Hepatocyte (in vitro differentiated cells): ENCODE data around the gene FOS. TPM values are rescaled to one million over a fixed set of nuclear protein-coding genes. Genes with fewer than 3 reads are reported as not detected.

Experiments
- DNase-seq: peaks from one replicate; pipeline ENCODE4 v3.0.0-alpha.2; 2016; ENCODE audit warnings: low spot score
- H2AFZ ChIP-seq: fragments of 200-600 bp; sonication (generic); 2 replicates; pipeline ENCODE4 v1.6.0; 2016; ENCODE audit warnings: antibody characterized with exemption, mild to moderate bottlenecking
- H3K27ac ChIP-seq: fragments of 200-600 bp; sonication (generic); 2 replicates; pipeline ENCODE4 v1.5.1; 2016; ENCODE audit warnings: mild to moderate bottlenecking
- H3K27me3 ChIP-seq: fragments of 200-600 bp; sonication (generic); 2 replicates; pipeline ENCODE4 v1.6.1; 2016
- H3K36me3 ChIP-seq: fragments of 200-600 bp; sonication (generic); replicated peaks from 2 replicates; pipeline ENCODE4 v1.5.1; 2016; ENCODE audit warnings: low read depth; ENCODE audit not compliant: insufficient read depth
- H3K4me1 ChIP-seq: fragments of 200-600 bp; sonication (generic); 2 replicates; pipeline ENCODE4 v1.5.1; 2016; ENCODE audit warnings: mild to moderate bottlenecking, moderate library complexity; ENCODE audit not compliant: insufficient read depth
- H3K4me2 ChIP-seq: fragments of 200-600 bp; sonication (generic); 2 replicates; pipeline ENCODE4 v1.6.0; 2016
- H3K4me3 ChIP-seq: fragments of 200-600 bp; sonication (generic); 2 replicates; pipeline ENCODE4 v1.5.1; 2016; ENCODE audit warnings: mild to moderate bottlenecking
- H3K79me2 ChIP-seq: fragments of 200-600 bp; sonication (generic); 2 replicates; pipeline ENCODE4 v1.6.0; 2017; ENCODE audit warnings: mild to moderate bottlenecking
- H3K9me2 ChIP-seq: fragments of 200-600 bp; sonication (generic); replicated peaks from 2 replicates; pipeline ENCODE4 v1.6.0; 2017; ENCODE audit warnings: mild to moderate bottlenecking; ENCODE audit not compliant: insufficient read depth
- H3K9me3 ChIP-seq: fragments of 200-600 bp; sonication (generic); 2 replicates; pipeline ENCODE4 v1.5.1; 2016; ENCODE audit warnings: low read depth, mild to moderate bottlenecking
- H4K20me1 ChIP-seq: fragments of 200-600 bp; sonication (generic); 2 replicates; pipeline ENCODE4 v1.6.0; 2016; ENCODE audit warnings: mild to moderate bottlenecking; ENCODE audit not compliant: insufficient read depth, poor library complexity, severe bottlenecking
- EZH2 ChIP-seq: fragments of 200-600 bp; sonication (generic); IDR thresholded peaks from 2 replicates; pipeline ENCODE4 v1.6.1; 2016; ENCODE audit warnings: antibody characterized with exemption, mild to moderate bottlenecking, borderline replicate concordance
- EZH2phosphoT487 ChIP-seq: fragments of 200-600 bp; sonication (generic); IDR thresholded peaks from one replicate; pipeline ENCODE4 v1.6.1; 2018; ENCODE audit warnings: antibody characterized with exemption, mild to moderate bottlenecking, low read depth, moderate library complexity; ENCODE audit not compliant: unreplicated experiment, severe bottlenecking
- WGBS: methylation state at CpG from one replicate; pipeline ENCODE4 v1.1.6; 2016; ENCODE audit warnings: low lambda C conversion rate; ENCODE audit errors: missing lambda C conversion rate; 5-methylcytosine and 5-hydroxymethylcytosine counted together
- polyA plus RNA-seq: library from polyadenylated mRNA; unstranded; fragments of >200 nt; fragmentation: Nextera tagmentation; extraction: Ambion mirVana; gene quantifications from 2 replicates; pipeline ENCODE4 v1.2.1, GENCODE V29; 2016
- total RNA-seq: library from RNA; depleted of rRNA; stranded (reverse); fragments of >200 nt; gene quantifications from 2 replicates; pipeline ENCODE4 v1.2.3, GENCODE V29; 2014
- TF ChIP-seq, protein P1 (sequence below): fragments of 200-600 bp; sonication (generic); IDR thresholded peaks from 2 replicates; pipeline ENCODE4 v1.5.1; 2016; ENCODE audit warnings: antibody characterized with exemption, mild to moderate bottlenecking; ENCODE audit not compliant: poor library complexity

FOS gene
- total and polyA plus RNA-seq, 2 experiments from 2014 or later: 865 to 935 TPM

DNA sequence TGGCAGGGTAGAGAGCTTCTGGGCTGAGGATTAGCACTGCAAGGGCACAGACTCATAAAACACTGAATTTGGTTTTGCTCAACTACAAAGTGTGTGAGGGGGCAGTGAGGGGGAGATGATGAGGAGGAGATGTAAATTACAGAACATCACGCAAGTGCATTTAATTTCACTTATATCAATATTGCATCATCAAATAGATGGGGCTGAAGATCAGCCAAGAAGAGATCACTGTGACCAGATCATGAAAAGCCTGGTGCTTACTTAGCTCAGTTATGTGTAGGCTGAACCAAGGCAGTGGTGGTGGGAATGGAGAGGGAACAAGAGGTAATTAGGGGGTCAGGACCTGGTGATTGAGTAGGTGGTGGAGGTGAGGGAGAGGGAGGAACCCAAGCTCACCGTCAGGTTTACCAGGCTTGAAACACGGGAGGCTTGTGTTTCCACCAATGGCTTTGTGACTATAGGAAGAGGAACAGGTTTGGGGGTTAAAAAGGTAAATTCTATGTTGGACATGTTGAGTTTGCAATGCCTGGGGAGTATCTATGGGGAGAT, 11.3 kb downstream of the FOS start:
- no peak overlapping the region for H3K27ac ChIP-seq
- no peaks in the 10 kb centered on the region for H3K36me3 ChIP-seq
- TF ChIP-seq, protein P1, sequence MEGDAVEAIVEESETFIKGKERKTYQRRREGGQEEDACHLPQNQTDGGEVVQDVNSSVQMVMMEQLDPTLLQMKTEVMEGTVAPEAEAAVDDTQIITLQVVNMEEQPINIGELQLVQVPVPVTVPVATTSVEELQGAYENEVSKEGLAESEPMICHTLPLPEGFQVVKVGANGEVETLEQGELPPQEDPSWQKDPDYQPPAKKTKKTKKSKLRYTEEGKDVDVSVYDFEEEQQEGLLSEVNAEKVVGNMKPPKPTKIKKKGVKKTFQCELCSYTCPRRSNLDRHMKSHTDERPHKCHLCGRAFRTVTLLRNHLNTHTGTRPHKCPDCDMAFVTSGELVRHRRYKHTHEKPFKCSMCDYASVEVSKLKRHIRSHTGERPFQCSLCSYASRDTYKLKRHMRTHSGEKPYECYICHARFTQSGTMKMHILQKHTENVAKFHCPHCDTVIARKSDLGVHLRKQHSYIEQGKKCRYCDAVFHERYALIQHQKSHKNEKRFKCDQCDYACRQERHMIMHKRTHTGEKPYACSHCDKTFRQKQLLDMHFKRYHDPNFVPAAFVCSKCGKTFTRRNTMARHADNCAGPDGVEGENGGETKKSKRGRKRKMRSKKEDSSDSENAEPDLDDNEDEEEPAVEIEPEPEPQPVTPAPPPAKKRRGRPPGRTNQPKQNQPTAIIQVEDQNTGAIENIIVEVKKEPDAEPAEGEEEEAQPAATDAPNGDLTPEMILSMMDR: no peak
- TF ChIP-seq EZH2 (no peak), EZH2phosphoT487 (no peak)
- no peak for DNase-seq
- H3K27me3 ChIP-seq: no peaks in the 10 kb centered on the region
- H3K4me2 ChIP-seq: no peak overlapping the region
- no peaks in the 10 kb centered on the region for H3K79me2 ChIP-seq
- no peaks in the 10 kb centered on the region for H4K20me1 ChIP-seq
- peaks cover 7% of the 10 kb centered on the region for H3K4me1 ChIP-seq
- no peak overlapping the region for H3K4me3 ChIP-seq
- no peaks in the 10 kb centered on the region for H3K9me2 ChIP-seq
- H3K9me3 ChIP-seq: no peaks in the 10 kb centered on the region
- no peak overlapping the region for H2AFZ ChIP-seq
- 84% methylated on average over 3 of the region's 3 CpGs for WGBS

DNA sequence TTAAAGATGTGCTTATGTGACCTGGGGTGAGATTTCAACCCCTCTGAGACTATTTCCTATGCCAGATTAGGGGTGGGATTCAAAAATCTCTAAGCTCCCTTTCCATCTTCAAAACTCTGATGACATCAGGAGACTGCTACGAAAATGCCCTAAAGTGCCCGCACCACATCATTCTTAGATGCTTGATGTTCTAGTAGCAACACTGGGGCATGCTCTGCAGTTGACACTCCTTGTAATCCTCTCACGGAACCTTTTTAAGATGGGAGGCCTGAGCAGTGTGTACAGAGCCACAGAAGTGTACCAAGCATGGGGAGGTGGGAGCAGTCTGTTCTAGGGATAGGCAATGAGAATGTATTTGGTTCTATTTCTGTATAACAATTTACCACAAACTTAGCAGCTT, 12.2 kb downstream of the FOS start:
- Histone ChIP-seq H2AFZ (no peak overlapping the region), H3K4me3 (no peak overlapping the region), H3K27me3 (no peaks in the 10 kb centered on the region), H4K20me1 (no peaks in the 10 kb centered on the region), H3K36me3 (no peaks in the 10 kb centered on the region), H3K9me3 (no peaks in the 10 kb centered on the region), H3K4me1 (peaks cover 15% of the 10 kb centered on the region), H3K4me2 (no peak overlapping the region), H3K27ac (no peak overlapping the region), H3K9me2 (no peaks in the 10 kb centered on the region), H3K79me2 (no peaks in the 10 kb centered on the region)
- DNase-seq: no peak
- WGBS: 95% methylated on average over 3 of the region's 3 CpGs
- TF ChIP-seq, protein P1: no peak
- TF ChIP-seq EZH2 (no peak), EZH2phosphoT487 (no peak)

DNA sequence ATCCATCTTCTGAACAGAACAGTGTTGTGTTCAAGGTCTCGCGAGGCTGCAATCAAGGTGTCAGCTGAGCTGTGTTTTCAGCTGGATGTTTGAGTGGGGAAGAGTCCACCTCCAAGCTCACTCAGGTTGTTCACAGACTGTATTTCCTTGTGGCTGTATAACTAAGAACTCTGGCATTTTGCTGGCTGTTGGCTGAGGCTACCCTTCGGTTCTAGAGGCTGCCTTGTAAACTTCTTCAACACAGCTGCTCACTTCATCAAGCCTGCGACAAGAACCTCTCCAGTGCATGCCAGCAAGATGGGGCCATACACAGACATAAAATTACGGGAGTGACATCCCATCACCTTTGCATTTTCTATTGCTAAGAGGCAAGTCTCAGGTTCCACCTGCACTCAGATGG, 12.7 kb downstream of the FOS start:
- WGBS: 89% methylated on average over 5 of the region's 5 CpGs

More for the DNA sequence above, 12.7 kb downstream of the FOS start:
- H3K4me2 ChIP-seq: no peak overlapping the region
- H3K9me2 ChIP-seq: no peaks in the 10 kb centered on the region
- no peaks in the 10 kb centered on the region for H3K9me3 ChIP-seq
- H3K4me1 ChIP-seq: peaks cover 17% of the 10 kb centered on the region
- H4K20me1 ChIP-seq: no peaks in the 10 kb centered on the region
- no peak overlapping the region for H2AFZ ChIP-seq
- H3K36me3 ChIP-seq: no peaks in the 10 kb centered on the region
- no peak for DNase-seq
- no peak overlapping the region for H3K4me3 ChIP-seq
- no peaks in the 10 kb centered on the region for H3K79me2 ChIP-seq
- H3K27me3 ChIP-seq: no peaks in the 10 kb centered on the region
- no peak overlapping the region for H3K27ac ChIP-seq
- TF ChIP-seq EZH2phosphoT487 (no peak), EZH2 (no peak)
- TF ChIP-seq, protein P1: no peak
